HCT116 (cell line): ENCODE measurements around the gene ARSB.

Experiments
- CTCF ChIP-seq, 3 experiments: fragments of 200-600 bp in 1 of 3; sonication (generic) in 1 of 3; IDR thresholded peaks in 2 of 3; conservative IDR thresholded peaks in 1 of 3; 2 replicates each; pipeline ENCODE4 v1.5.1; 2012 to 2017; ENCODE audit warnings: low read depth in 2 of 3, low read length in 2 of 3, antibody characterized with exemption in 1 of 3, borderline replicate concordance in 1 of 3, control low read depth in 1 of 3, mild to moderate bottlenecking in 1 of 3, mixed read lengths in 1 of 3, mixed run types in 1 of 3, moderate library complexity in 1 of 3; ENCODE audit not compliant: insufficient read depth in 1 of 3
- POLR2A ChIP-seq: IDR thresholded peaks from 2 replicates; pipeline ENCODE4 v1.7.0; 2011; ENCODE audit warnings: borderline replicate concordance; ENCODE audit not compliant: insufficient read depth, insufficient read length; ENCODE audit errors: extremely low read depth
- ZBTB33 ChIP-seq: IDR thresholded peaks from 2 replicates; pipeline ENCODE4 v1.6.1; 2011; ENCODE audit warnings: mild to moderate bottlenecking, low read length, moderate library complexity; ENCODE audit not compliant: insufficient replicate concordance; ENCODE audit errors: extremely low read depth

- no peak for TF ChIP-seq CTCF (IDR thresholded peaks at IDR 0.05 in 2 of 3, conservative IDR thresholded peaks at IDR 0.05 in 1 of 3; ENCODE audit: borderline replicate concordance in 1 of 3, insufficient read depth in 1 of 3, low read depth in 2 of 3, low read length in 2 of 3)
- no peak for TF ChIP-seq POLR2A
- TF ChIP-seq ZBTB33: no peak
Measured at GRCh38 chr5:78776637-78777036, 208.5 kb downstream of the ARSB start.
